RWPE2 (cell line): ENCODE results near the gene IFT57.

Experiments
- ATAC-seq: fragments of 200-7000 bp; cut with Tn5 transposase; 3 replicates; pipeline ENCODE4 v1.9.1; 2021; ENCODE audit warnings: low read depth
- DNase-seq: peaks from one replicate; pipeline ENCODE4 v3.0.0-alpha.2; 2020; ENCODE audit warnings: low spot score
- H3K27ac ChIP-seq: fragments of 450-650 bp; 2 replicates; pipeline ENCODE4 v1.5.1; 2017; ENCODE audit warnings: mild to moderate bottlenecking; ENCODE audit not compliant: poor library complexity, severe bottlenecking
- H3K27me3 ChIP-seq: fragments of 250-450 bp; sonication (Bioruptor Pico); 2 replicates; pipeline ENCODE4 v1.5.1; 2021; ENCODE audit warnings: mild to moderate bottlenecking, moderate library complexity; ENCODE audit not compliant: insufficient read depth, poor library complexity, severe bottlenecking
- H3K36me3 ChIP-seq: fragments of 250-450 bp; sonication (Bioruptor Pico); 2 replicates; pipeline ENCODE4 v1.5.1; 2020; ENCODE audit warnings: low read depth, mild to moderate bottlenecking, moderate library complexity
- H3K4me1 ChIP-seq: fragments of 250-450 bp; sonication (Bioruptor Pico); 2 replicates; pipeline ENCODE4 v1.5.1; 2021; ENCODE audit warnings: mild to moderate bottlenecking, moderate library complexity; ENCODE audit not compliant: insufficient read depth, poor library complexity, severe bottlenecking
- H3K4me3 ChIP-seq: fragments of 250-450 bp; sonication (Bioruptor Pico); 2 replicates; pipeline ENCODE4 v1.5.1; 2021; ENCODE audit warnings: mild to moderate bottlenecking, moderate library complexity; ENCODE audit not compliant: severe bottlenecking
- H3K9me3 ChIP-seq: fragments of 250-450 bp; sonication (Bioruptor Pico); 2 replicates; pipeline ENCODE4 v1.5.1; 2021; ENCODE audit warnings: mild to moderate bottlenecking, moderate library complexity; ENCODE audit not compliant: severe bottlenecking
- CTCF ChIP-seq: fragments of 450-650 bp; IDR thresholded peaks from one replicate; pipeline ENCODE4 v1.5.1; 2017; ENCODE audit warnings: mild to moderate bottlenecking, moderate library complexity; ENCODE audit not compliant: poor library complexity, severe bottlenecking

IFT57 gene

GRCh38 chr3:108241721-108242120 lies 19.5 kb upstream of the IFT57 start:
- H3K4me3 ChIP-seq: no peak overlapping the region
- no peaks in the 10 kb centered on the region for H3K27me3 ChIP-seq
- H3K4me1 ChIP-seq: no peaks in the 10 kb centered on the region
- no peak for TF ChIP-seq CTCF
- no peaks in the 10 kb centered on the region for H3K9me3 ChIP-seq
- DNase-seq (no peak), ATAC-seq (no peak)
- H3K36me3 ChIP-seq: no peaks in the 10 kb centered on the region
- H3K27ac ChIP-seq: no peak overlapping the region

GRCh38 chr3:108241146-108241545 lies 18.9 kb upstream of the IFT57 start:
- no peak for TF ChIP-seq CTCF
- Histone ChIP-seq H3K36me3 (no peaks in the 10 kb centered on the region), H3K27me3 (no peaks in the 10 kb centered on the region), H3K27ac (no peak overlapping the region), H3K4me1 (no peaks in the 10 kb centered on the region), H3K9me3 (no peaks in the 10 kb centered on the region), H3K4me3 (no peak overlapping the region)
- ATAC-seq: no peak
- DNase-seq: no peak

GRCh38 chr3:108239082-108239481 lies 16.9 kb upstream of the IFT57 start:
- Histone ChIP-seq H3K9me3 (no peaks in the 10 kb centered on the region), H3K27me3 (no peaks in the 10 kb centered on the region), H3K4me3 (no peak overlapping the region), H3K36me3 (no peaks in the 10 kb centered on the region), H3K4me1 (no peaks in the 10 kb centered on the region), H3K27ac (no peak overlapping the region)
- no peak for TF ChIP-seq CTCF
- ATAC-seq (no peak), DNase-seq (no peak)

GRCh38 chr3:108235290-108235689 lies 13.1 kb upstream of the IFT57 start:
- Histone ChIP-seq H3K27me3 (no peaks in the 10 kb centered on the region), H3K27ac (no peak overlapping the region), H3K9me3 (no peaks in the 10 kb centered on the region), H3K36me3 (no peaks in the 10 kb centered on the region), H3K4me3 (no peak overlapping the region), H3K4me1 (no peaks in the 10 kb centered on the region)
- ATAC-seq (no peak), DNase-seq (no peak)
- no peak for TF ChIP-seq CTCF

- H3K27ac ChIP-seq: no peak overlapping the region
- H3K4me3 ChIP-seq: no peak overlapping the region
- no peaks in the 10 kb centered on the region for H3K4me1 ChIP-seq
- no peaks in the 10 kb centered on the region for H3K9me3 ChIP-seq
- TF ChIP-seq CTCF: no peak
- no peaks in the 10 kb centered on the region for H3K36me3 ChIP-seq
- ATAC-seq (no peak), DNase-seq (no peak)
- H3K27me3 ChIP-seq: no peaks in the 10 kb centered on the region
Observed at GRCh38 chr3:108234387-108234957, 12.2 kb upstream of the IFT57 start.
